ENCODE data around the gene BRCA1.
"Not testable (repeated sequence)": the region's sequence is repeated elsewhere in the genome, so short reads cannot be mapped to it uniquely, and the experiment has no call there.

Gene BRCA1

GRCh38 chr17:43140396-43141332, 15.5 kb upstream of the BRCA1 start:
- no peak overlapping the region for H3K4me3 ChIP-seq (ENCODE audit: low read depth, low read length)
- peak; percentile 26 for DNase-seq (ENCODE audit: low read depth)
- TF ChIP-seq MAX (IDR thresholded peaks at IDR 0.05; ENCODE audit: low read depth, low read length) (no peak), MYC (IDR thresholded peaks at IDR 0.05; ENCODE audit: low read depth, low read length) (no peak), POLR2A (IDR thresholded peaks at IDR 0.05; ENCODE audit: extremely low read depth, insufficient read length) (no peak)
- TF ChIP-seq, protein P1, sequence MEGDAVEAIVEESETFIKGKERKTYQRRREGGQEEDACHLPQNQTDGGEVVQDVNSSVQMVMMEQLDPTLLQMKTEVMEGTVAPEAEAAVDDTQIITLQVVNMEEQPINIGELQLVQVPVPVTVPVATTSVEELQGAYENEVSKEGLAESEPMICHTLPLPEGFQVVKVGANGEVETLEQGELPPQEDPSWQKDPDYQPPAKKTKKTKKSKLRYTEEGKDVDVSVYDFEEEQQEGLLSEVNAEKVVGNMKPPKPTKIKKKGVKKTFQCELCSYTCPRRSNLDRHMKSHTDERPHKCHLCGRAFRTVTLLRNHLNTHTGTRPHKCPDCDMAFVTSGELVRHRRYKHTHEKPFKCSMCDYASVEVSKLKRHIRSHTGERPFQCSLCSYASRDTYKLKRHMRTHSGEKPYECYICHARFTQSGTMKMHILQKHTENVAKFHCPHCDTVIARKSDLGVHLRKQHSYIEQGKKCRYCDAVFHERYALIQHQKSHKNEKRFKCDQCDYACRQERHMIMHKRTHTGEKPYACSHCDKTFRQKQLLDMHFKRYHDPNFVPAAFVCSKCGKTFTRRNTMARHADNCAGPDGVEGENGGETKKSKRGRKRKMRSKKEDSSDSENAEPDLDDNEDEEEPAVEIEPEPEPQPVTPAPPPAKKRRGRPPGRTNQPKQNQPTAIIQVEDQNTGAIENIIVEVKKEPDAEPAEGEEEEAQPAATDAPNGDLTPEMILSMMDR (IDR thresholded peaks at IDR 0.05; ENCODE audit: low read depth, low read length): no peak

GRCh38 chr17:43138531-43138930, 13.4 kb upstream of the BRCA1 start:
- not testable (repeated sequence) for DNase-seq (ENCODE audit: low read depth); H3K4me3 ChIP-seq (ENCODE audit: low read depth, low read length)

DNA sequence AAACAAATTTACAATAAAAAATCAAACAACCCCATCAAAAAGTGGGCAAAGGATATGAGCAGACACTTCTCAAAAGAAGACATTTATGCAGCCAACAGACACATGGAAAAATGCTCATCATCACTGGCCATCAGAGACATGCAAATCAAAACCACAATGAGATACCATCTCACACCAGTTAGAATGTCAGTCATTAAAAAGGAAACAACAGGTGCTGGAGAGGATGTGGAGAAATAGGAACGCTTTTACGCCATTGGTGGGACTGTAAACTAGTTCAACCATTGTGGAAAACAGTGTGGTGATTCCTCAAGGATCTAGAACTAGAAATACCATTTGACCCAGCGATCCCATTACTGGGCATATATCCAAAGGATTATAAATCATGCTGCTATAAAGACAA, 11.4 kb upstream of the BRCA1 start:
- H3K4me3 ChIP-seq (ENCODE audit: low read depth, low read length); DNase-seq (ENCODE audit: low read depth): not testable (repeated sequence)

GRCh38 chr17:43135454-43135819, 10.3 kb upstream of the BRCA1 start:
- no peak overlapping the region for H3K4me3 ChIP-seq (ENCODE audit: low read depth, low read length)
- TF ChIP-seq MAX (IDR thresholded peaks at IDR 0.05; ENCODE audit: low read depth, low read length) (no peak), POLR2A (IDR thresholded peaks at IDR 0.05; ENCODE audit: extremely low read depth, insufficient read length) (no peak), MYC (IDR thresholded peaks at IDR 0.05; ENCODE audit: low read depth, low read length) (no peak)
- TF ChIP-seq, protein P1 (IDR thresholded peaks at IDR 0.05; ENCODE audit: low read depth, low read length): no peak
- DNase-seq (ENCODE audit: low read depth): no peak

DNA sequence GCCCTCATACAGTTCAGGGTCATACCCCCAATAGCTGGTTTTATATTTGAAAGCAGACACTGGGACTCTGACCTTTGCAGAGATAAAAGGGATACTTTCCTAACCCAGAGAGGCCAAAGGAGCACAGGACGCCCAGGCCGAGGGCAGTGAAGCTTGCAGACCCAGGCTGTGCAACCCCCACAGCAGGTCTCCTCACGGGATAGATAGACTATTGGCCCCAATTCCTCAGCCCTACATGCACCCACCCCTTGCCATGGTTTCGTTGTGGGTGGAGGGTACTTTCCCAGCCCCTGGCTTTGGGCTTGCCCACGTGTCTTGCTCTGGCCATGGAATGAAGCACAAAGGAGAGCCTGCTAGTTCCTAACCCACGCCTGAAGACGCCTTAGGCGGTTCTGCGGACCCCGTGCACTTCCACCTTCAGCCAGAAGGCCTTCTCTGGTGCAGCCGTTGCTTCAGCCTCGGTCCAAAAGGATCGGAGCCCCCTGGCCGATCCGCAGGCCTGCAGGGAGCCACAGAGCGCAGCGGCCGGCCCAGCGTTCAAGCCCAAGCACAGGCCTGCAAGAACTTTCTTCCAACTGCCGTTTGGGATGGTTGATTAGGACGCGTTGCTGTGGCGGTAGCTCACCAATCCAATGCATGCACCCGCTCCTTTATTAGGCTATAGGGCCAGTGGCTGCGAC, 9.8 kb upstream of the BRCA1 start:
- no peak for DNase-seq (ENCODE audit: low read depth)
- H3K4me3 ChIP-seq (ENCODE audit: low read depth, low read length): no peak overlapping the region
- TF ChIP-seq POLR2A (IDR thresholded peaks at IDR 0.05; ENCODE audit: extremely low read depth, insufficient read length): no peak
- TF ChIP-seq, protein P1 (IDR thresholded peaks at IDR 0.05; ENCODE audit: low read depth, low read length): no peak
- TF ChIP-seq MAX (IDR thresholded peaks at IDR 0.05; ENCODE audit: low read depth, low read length): no peak
- TF ChIP-seq MYC (IDR thresholded peaks at IDR 0.05; ENCODE audit: low read depth, low read length): no peak

- DNase-seq (ENCODE audit: low read depth): not testable (repeated sequence)
These were observed 8.3 kb upstream of the BRCA1 start for GRCh38 chr17:43133439-43133838.

GRCh38 chr17:43132117-43132516, 7.0 kb upstream of the BRCA1 start:
- no peak overlapping the region for H3K4me3 ChIP-seq (ENCODE audit: low read depth, low read length)
- TF ChIP-seq MAX (IDR thresholded peaks at IDR 0.05; ENCODE audit: low read depth, low read length) (no peak), MYC (IDR thresholded peaks at IDR 0.05; ENCODE audit: low read depth, low read length) (no peak), POLR2A (IDR thresholded peaks at IDR 0.05; ENCODE audit: extremely low read depth, insufficient read length) (no peak)
- TF ChIP-seq, protein P1 (IDR thresholded peaks at IDR 0.05; ENCODE audit: low read depth, low read length): no peak
- DNase-seq (ENCODE audit: low read depth): peak; percentile 15

More at GRCh38 chr17:43133439-43133838, 8.3 kb upstream of the BRCA1 start:
- H3K4me3 ChIP-seq (ENCODE audit: low read depth, low read length): not testable (repeated sequence)
